Measurements from ENCODE around the gene ADCY2.

Gene ADCY2

DNA sequence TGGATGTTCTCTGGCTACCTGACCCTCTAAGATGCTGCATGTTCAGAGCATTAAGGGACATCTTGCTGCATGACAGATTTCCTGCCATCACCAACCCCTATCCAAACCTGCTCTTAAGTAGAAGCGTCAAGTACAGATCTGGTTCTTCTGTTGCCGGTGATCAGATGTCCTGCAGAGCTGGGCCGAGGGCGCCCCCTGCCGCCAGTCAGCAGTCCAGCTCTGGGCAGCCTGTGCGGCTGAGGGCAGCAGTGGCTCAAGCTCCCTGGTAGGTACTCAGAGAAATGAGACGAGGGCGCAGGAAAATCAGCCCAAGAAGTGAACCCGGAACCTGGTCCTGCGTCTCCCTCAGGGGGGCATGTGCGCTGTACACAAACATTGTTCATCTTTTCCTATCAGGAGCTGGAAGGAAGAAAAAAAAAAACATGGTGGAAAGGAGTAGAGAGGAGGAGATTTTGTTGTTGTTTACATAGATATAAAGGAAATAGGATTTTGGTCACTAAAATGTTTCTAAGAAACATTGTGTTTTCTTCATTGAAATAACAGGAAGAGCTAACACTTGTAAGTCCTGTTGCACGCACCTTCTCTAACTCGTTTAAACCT lies 359.2 kb downstream of the ADCY2 start:
- DNase-seq: peak in 1 of 3 donors; percentile 3
- H3K36me3 ChIP-seq (ENCODE audit: control insufficient read depth, insufficient read depth, low read length): no peaks in the 10 kb centered on the region

DNA sequence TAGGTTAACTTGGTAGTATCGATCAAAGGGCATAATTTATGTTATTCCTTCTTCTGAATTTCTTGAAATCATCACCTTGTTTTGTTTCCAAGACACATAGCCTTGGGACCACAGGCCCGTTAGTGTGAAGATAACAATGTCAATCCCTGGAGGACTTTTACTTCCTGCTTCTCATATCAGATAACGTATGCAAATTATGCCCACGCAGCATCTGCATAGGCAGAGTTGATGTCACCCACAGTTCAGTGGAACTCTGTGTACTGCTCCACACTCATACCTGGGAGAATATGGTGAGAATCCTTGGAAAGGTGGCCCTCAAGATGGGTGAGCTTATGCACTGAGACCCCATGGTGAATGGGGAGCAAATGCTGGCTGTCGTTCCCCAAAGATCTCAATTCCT lies 360.0 kb downstream of the ADCY2 start:
- Histone ChIP-seq H3K4me1 (ENCODE audit: control insufficient read depth, insufficient read depth, low read length, poor library complexity, severe bottlenecking) (no peaks in the 10 kb centered on the region), H3K36me3 (ENCODE audit: control insufficient read depth, insufficient read depth, low read length) (no peaks in the 10 kb centered on the region), H3K4me3 (ENCODE audit: insufficient read depth, low read depth, low read length, poor library complexity, severe bottlenecking) (no peak overlapping the region), H3K27me3 (replicated peaks; ENCODE audit: control insufficient read depth, insufficient read depth, low read length, poor library complexity, severe bottlenecking) (peaks cover 4% of the 10 kb centered on the region), H3K9me3 (ENCODE audit: control insufficient read depth, low read length) (no peaks in the 10 kb centered on the region), H3K27ac (ENCODE audit: insufficient read depth, low read length, poor library complexity, severe bottlenecking) (no peak overlapping the region)
- DNase-seq: no peak

More for the DNA sequence above, 359.2 kb downstream of the ADCY2 start:
- no peak overlapping the region for H3K4me3 ChIP-seq (ENCODE audit: insufficient read depth, low read depth, low read length, poor library complexity, severe bottlenecking)
- no peak overlapping the region for H3K27ac ChIP-seq (ENCODE audit: insufficient read depth, low read length, poor library complexity, severe bottlenecking)
- no peaks in the 10 kb centered on the region for H3K4me1 ChIP-seq (ENCODE audit: control insufficient read depth, insufficient read depth, low read length, poor library complexity, severe bottlenecking)
- no peaks in the 10 kb centered on the region for H3K9me3 ChIP-seq (ENCODE audit: control insufficient read depth, low read length)
- H3K27me3 ChIP-seq (replicated peaks; ENCODE audit: control insufficient read depth, insufficient read depth, low read length, poor library complexity, severe bottlenecking): peaks cover 3% of the 10 kb centered on the region

- Histone ChIP-seq H3K4me1 (ENCODE audit: control insufficient read depth, insufficient read depth, low read length, poor library complexity, severe bottlenecking) (no peaks in the 10 kb centered on the region), H3K4me3 (ENCODE audit: insufficient read depth, low read depth, low read length, poor library complexity, severe bottlenecking) (no peak overlapping the region), H3K9me3 (ENCODE audit: control insufficient read depth, low read length) (no peaks in the 10 kb centered on the region), H3K27ac (ENCODE audit: insufficient read depth, low read length, poor library complexity, severe bottlenecking) (no peak overlapping the region), H3K36me3 (ENCODE audit: control insufficient read depth, insufficient read depth, low read length) (no peaks in the 10 kb centered on the region), H3K27me3 (replicated peaks; ENCODE audit: control insufficient read depth, insufficient read depth, low read length, poor library complexity, severe bottlenecking) (peaks cover 4% of the 10 kb centered on the region)
- DNase-seq: no peak
These were observed 360.5 kb downstream of the ADCY2 start for GRCh38 chr5:7756453-7756852.

- H3K27me3 ChIP-seq (replicated peaks; ENCODE audit: control insufficient read depth, insufficient read depth, low read length, poor library complexity, severe bottlenecking): peaks cover 4% of the 10 kb centered on the region
- no peak overlapping the region for H3K4me3 ChIP-seq (ENCODE audit: insufficient read depth, low read depth, low read length, poor library complexity, severe bottlenecking)
- H3K36me3 ChIP-seq (ENCODE audit: control insufficient read depth, insufficient read depth, low read length): no peaks in the 10 kb centered on the region
- no peak overlapping the region for H3K27ac ChIP-seq (ENCODE audit: insufficient read depth, low read length, poor library complexity, severe bottlenecking)
- no peaks in the 10 kb centered on the region for H3K4me1 ChIP-seq (ENCODE audit: control insufficient read depth, insufficient read depth, low read length, poor library complexity, severe bottlenecking)
- H3K9me3 ChIP-seq (ENCODE audit: control insufficient read depth, low read length): no peaks in the 10 kb centered on the region
- DNase-seq: no peak
These were observed 363.4 kb downstream of the ADCY2 start for GRCh38 chr5:7759257-7759871.

- Histone ChIP-seq H3K9me3 (ENCODE audit: control insufficient read depth, low read length) (no peaks in the 10 kb centered on the region), H3K27me3 (replicated peaks; ENCODE audit: control insufficient read depth, insufficient read depth, low read length, poor library complexity, severe bottlenecking) (peaks cover 4% of the 10 kb centered on the region), H3K4me3 (ENCODE audit: insufficient read depth, low read depth, low read length, poor library complexity, severe bottlenecking) (no peak overlapping the region), H3K4me1 (ENCODE audit: control insufficient read depth, insufficient read depth, low read length, poor library complexity, severe bottlenecking) (no peaks in the 10 kb centered on the region), H3K36me3 (ENCODE audit: control insufficient read depth, insufficient read depth, low read length) (no peaks in the 10 kb centered on the region), H3K27ac (ENCODE audit: insufficient read depth, low read length, poor library complexity, severe bottlenecking) (no peak overlapping the region)
- DNase-seq: no peak
These were observed 364.1 kb downstream of the ADCY2 start for GRCh38 chr5:7759951-7760580.

- H3K27me3 ChIP-seq (replicated peaks; ENCODE audit: control insufficient read depth, insufficient read depth, low read length, poor library complexity, severe bottlenecking): peaks cover 4% of the 10 kb centered on the region
- H3K27ac ChIP-seq (ENCODE audit: insufficient read depth, low read length, poor library complexity, severe bottlenecking): no peak overlapping the region
- no peaks in the 10 kb centered on the region for H3K36me3 ChIP-seq (ENCODE audit: control insufficient read depth, insufficient read depth, low read length)
- H3K9me3 ChIP-seq (ENCODE audit: control insufficient read depth, low read length): no peaks in the 10 kb centered on the region
- no peak for DNase-seq
- no peak overlapping the region for H3K4me3 ChIP-seq (ENCODE audit: insufficient read depth, low read depth, low read length, poor library complexity, severe bottlenecking)
- H3K4me1 ChIP-seq (ENCODE audit: control insufficient read depth, insufficient read depth, low read length, poor library complexity, severe bottlenecking): no peaks in the 10 kb centered on the region
These were observed 366.3 kb downstream of the ADCY2 start for GRCh38 chr5:7762267-7762666.

GRCh38 chr5:7763621-7764072 lies 367.7 kb downstream of the ADCY2 start:
- Histone ChIP-seq H3K4me1 (ENCODE audit: control insufficient read depth, insufficient read depth, low read length, poor library complexity, severe bottlenecking) (no peaks in the 10 kb centered on the region), H3K27ac (ENCODE audit: insufficient read depth, low read length, poor library complexity, severe bottlenecking) (no peak overlapping the region), H3K36me3 (ENCODE audit: control insufficient read depth, insufficient read depth, low read length) (no peaks in the 10 kb centered on the region), H3K4me3 (ENCODE audit: insufficient read depth, low read depth, low read length, poor library complexity, severe bottlenecking) (no peak overlapping the region), H3K27me3 (replicated peaks; ENCODE audit: control insufficient read depth, insufficient read depth, low read length, poor library complexity, severe bottlenecking) (peaks cover 4% of the 10 kb centered on the region), H3K9me3 (ENCODE audit: control insufficient read depth, low read length) (no peaks in the 10 kb centered on the region)
- DNase-seq: no peak

GRCh38 chr5:7764452-7764851 lies 368.5 kb downstream of the ADCY2 start:
- no peak overlapping the region for H3K4me3 ChIP-seq (ENCODE audit: insufficient read depth, low read depth, low read length, poor library complexity, severe bottlenecking)
- no peak overlapping the region for H3K27ac ChIP-seq (ENCODE audit: insufficient read depth, low read length, poor library complexity, severe bottlenecking)
- H3K36me3 ChIP-seq (ENCODE audit: control insufficient read depth, insufficient read depth, low read length): no peaks in the 10 kb centered on the region
- no peaks in the 10 kb centered on the region for H3K9me3 ChIP-seq (ENCODE audit: control insufficient read depth, low read length)
- no peaks in the 10 kb centered on the region for H3K4me1 ChIP-seq (ENCODE audit: control insufficient read depth, insufficient read depth, low read length, poor library complexity, severe bottlenecking)
- DNase-seq: no peak
- H3K27me3 ChIP-seq (replicated peaks; ENCODE audit: control insufficient read depth, insufficient read depth, low read length, poor library complexity, severe bottlenecking): peaks cover 4% of the 10 kb centered on the region

DNA sequence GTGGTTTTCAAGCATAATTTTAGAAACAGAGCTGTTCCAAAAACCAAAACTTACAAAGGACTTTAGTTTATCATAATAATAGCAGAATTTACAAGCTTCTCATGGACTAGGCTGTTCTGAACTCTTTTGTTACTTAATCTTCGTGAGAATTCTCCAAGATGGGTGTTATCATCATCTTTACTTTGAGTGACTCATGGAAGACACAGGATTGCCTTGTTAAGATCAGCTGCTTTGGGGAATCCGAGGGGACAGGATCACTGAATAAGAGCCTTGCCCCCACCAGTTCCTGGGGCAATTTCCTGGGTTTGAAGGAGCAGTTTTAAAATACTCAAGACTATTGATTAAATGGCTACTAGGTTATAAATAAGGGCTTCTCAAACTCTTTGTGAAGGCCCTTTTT lies 374.5 kb downstream of the ADCY2 start:
- H3K27ac ChIP-seq (ENCODE audit: insufficient read depth, low read length, poor library complexity, severe bottlenecking): no peak overlapping the region
- H3K27me3 ChIP-seq (replicated peaks; ENCODE audit: control insufficient read depth, insufficient read depth, low read length, poor library complexity, severe bottlenecking): peaks cover 3% of the 10 kb centered on the region
- no peaks in the 10 kb centered on the region for H3K4me1 ChIP-seq (ENCODE audit: control insufficient read depth, insufficient read depth, low read length, poor library complexity, severe bottlenecking)
- H3K36me3 ChIP-seq (ENCODE audit: control insufficient read depth, insufficient read depth, low read length): no peaks in the 10 kb centered on the region
- DNase-seq: no peak
- H3K4me3 ChIP-seq (ENCODE audit: insufficient read depth, low read depth, low read length, poor library complexity, severe bottlenecking): no peak overlapping the region
- no peaks in the 10 kb centered on the region for H3K9me3 ChIP-seq (ENCODE audit: control insufficient read depth, low read length)

GRCh38 chr5:7772141-7772540 lies 376.2 kb downstream of the ADCY2 start:
- Histone ChIP-seq H3K36me3 (ENCODE audit: control insufficient read depth, insufficient read depth, low read length) (no peaks in the 10 kb centered on the region), H3K27ac (ENCODE audit: insufficient read depth, low read length, poor library complexity, severe bottlenecking) (no peak overlapping the region), H3K9me3 (ENCODE audit: control insufficient read depth, low read length) (no peaks in the 10 kb centered on the region), H3K27me3 (replicated peaks; ENCODE audit: control insufficient read depth, insufficient read depth, low read length, poor library complexity, severe bottlenecking) (peaks cover 12% of the 10 kb centered on the region), H3K4me1 (ENCODE audit: control insufficient read depth, insufficient read depth, low read length, poor library complexity, severe bottlenecking) (no peaks in the 10 kb centered on the region), H3K4me3 (ENCODE audit: insufficient read depth, low read depth, low read length, poor library complexity, severe bottlenecking) (no peak overlapping the region)
- no peak for DNase-seq

Data from effector memory CD4-positive, alpha-beta T cell (primary cell).